ENCODE results near the gene ADK.
"Not testable (repeated sequence)": the region's sequence is repeated elsewhere in the genome, so short reads cannot be mapped to it uniquely, and the experiment has no call there.

GRCh38 chr10:74146980-74147379 lies 4.0 kb upstream of the ADK start:
- not testable (repeated sequence) for TF ChIP-seq CTCF (conservative IDR thresholded peaks at IDR 0.05 in 1 of 2, IDR thresholded peaks at IDR 0.05 in 1 of 2; ENCODE audit: low read depth in 1 of 2, low read length in 2 of 2); EZH2 (IDR thresholded peaks at IDR 0.05; ENCODE audit: low read length, missing control alignments)

Data from fibroblast of lung (primary cell).